Astrocyte (in vitro differentiated cells and primary cell): ENCODE results near the gene CIBAR2. TPM values are rescaled to one million over a fixed set of nuclear protein-coding genes. Genes with fewer than 3 reads are reported as not detected.

Experiments used
- DNase-seq: peaks from one replicate; pipeline ENCODE4 v3.0.0-alpha.2; 2010; ENCODE audit warnings: low read depth
- FAIRE-seq: peaks from 2 replicates; lab custom pipeline; 2011; peaks lifted over from hg19 to GRCh38; lab: Jason Lieb, UNC
- H2AFZ ChIP-seq: 2 replicates; pipeline ENCODE4 v1.6.0; 2012; ENCODE audit warnings: low read depth, low read length, inconsistent platforms
- H3K27ac ChIP-seq: 2 replicates; pipeline ENCODE4 v1.5.1; 2011; ENCODE audit warnings: low read depth, low read length, inconsistent platforms
- H3K27me3 ChIP-seq: 2 replicates; pipeline ENCODE4 v1.6.0; 2011; ENCODE audit warnings: low read length, inconsistent platforms; ENCODE audit not compliant: insufficient read depth
- H3K36me3 ChIP-seq: 2 replicates; pipeline ENCODE4 v1.5.1; 2011; ENCODE audit warnings: low read length, inconsistent platforms; ENCODE audit not compliant: insufficient read depth
- H3K4me1 ChIP-seq: 2 replicates; pipeline ENCODE4 v1.5.1; 2011; ENCODE audit warnings: low read length, inconsistent platforms; ENCODE audit not compliant: insufficient read depth
- H3K4me2 ChIP-seq: 2 replicates; pipeline ENCODE4 v1.6.0; 2012; ENCODE audit warnings: low read length, inconsistent platforms
- H3K4me3 ChIP-seq: 2 replicates; pipeline ENCODE4 v1.5.1; 2011; ENCODE audit warnings: low read depth, mild to moderate bottlenecking, low read length, inconsistent platforms; ENCODE audit not compliant: insufficient read depth
- H3K79me2 ChIP-seq: 2 replicates; pipeline ENCODE4 v1.6.0; 2012; ENCODE audit warnings: mild to moderate bottlenecking, low read length, inconsistent platforms; ENCODE audit not compliant: insufficient read depth
- H3K9ac ChIP-seq: 2 replicates; pipeline ENCODE4 v1.6.0; 2012; ENCODE audit warnings: mild to moderate bottlenecking, low read length, inconsistent platforms
- H3K9me3 ChIP-seq: 2 replicates; pipeline ENCODE4 v1.5.1; 2012; ENCODE audit warnings: low read depth, mild to moderate bottlenecking, low read length, inconsistent platforms; ENCODE audit not compliant: insufficient read depth
- H4K20me1 ChIP-seq: 2 replicates; pipeline ENCODE4 v1.6.0; 2012; ENCODE audit warnings: low read length, inconsistent platforms; ENCODE audit not compliant: insufficient read depth
- H3K27ac Mint-ChIP-seq: one replicate; pipeline ENCODE4 v1.8.0; 2021; ENCODE audit warnings: mild to moderate bottlenecking, mixed read lengths; ENCODE audit not compliant: unreplicated experiment
- H3K27me3 Mint-ChIP-seq: one replicate; pipeline ENCODE4 v1.8.0; 2021; ENCODE audit warnings: low read depth, mixed read lengths; ENCODE audit not compliant: unreplicated experiment
- H3K36me3 Mint-ChIP-seq: one replicate; pipeline ENCODE4 v1.8.0; 2021; ENCODE audit warnings: low read depth, mixed read lengths; ENCODE audit not compliant: unreplicated experiment
- H3K4me1 Mint-ChIP-seq: one replicate; pipeline ENCODE4 v1.8.0; 2021; ENCODE audit warnings: low read depth, mixed read lengths; ENCODE audit not compliant: unreplicated experiment
- H3K4me3 Mint-ChIP-seq: one replicate; pipeline ENCODE4 v1.8.0; 2021; ENCODE audit warnings: mild to moderate bottlenecking, moderate library complexity, mixed read lengths; ENCODE audit not compliant: unreplicated experiment
- H3K9me3 Mint-ChIP-seq: one replicate; pipeline ENCODE4 v1.8.0; 2021; ENCODE audit warnings: mild to moderate bottlenecking, mixed read lengths; ENCODE audit not compliant: unreplicated experiment
- CTCF ChIP-seq: IDR thresholded peaks from 2 replicates; pipeline ENCODE4 v1.5.1; 2011; ENCODE audit warnings: low read depth, mild to moderate bottlenecking, inconsistent platforms, low read length, moderate library complexity; ENCODE audit not compliant: insufficient read depth
- EZH2 ChIP-seq: IDR thresholded peaks from 2 replicates; pipeline ENCODE4 v1.6.1; 2012; ENCODE audit warnings: mild to moderate bottlenecking, low read length, inconsistent platforms; ENCODE audit not compliant: insufficient read depth
- total RNA-seq: library from RNA; stranded (reverse); gene quantifications from 2 replicates; pipeline ENCODE4 v1.2.1, GENCODE V29; 2021

Gene CIBAR2
- total RNA-seq, 1 donor from 2014 or later, result not detected

GRCh38 chr16:85138825-85139627 is 26.8 kb upstream of the CIBAR2 start:
- Mint-ChIP-seq H3K27ac (peak overlapping the region; percentile 44), H3K4me1 (peaks cover 6% of the 10 kb centered on the region)
- no peaks in the 10 kb centered on the region for H3K27me3 ChIP-seq

GRCh38 chr16:85138073-85138824 is 26.0 kb upstream of the CIBAR2 start:
- Mint-ChIP-seq H3K9me3 (peaks cover 3% of the 10 kb centered on the region), H3K36me3 (no peaks in the 10 kb centered on the region), H3K4me1 (peaks cover 3% of the 10 kb centered on the region), H3K4me3 (no peak overlapping the region), H3K27ac (no peak overlapping the region), H3K27me3 (peaks cover 29% of the 10 kb centered on the region)
- Histone ChIP-seq H3K4me1 (peaks cover 18% of the 10 kb centered on the region), H3K79me2 (no peaks in the 10 kb centered on the region), H3K27ac (no peak overlapping the region), H3K27me3 (no peaks in the 10 kb centered on the region), H3K36me3 (no peaks in the 10 kb centered on the region), H3K4me2 (peak overlapping the region; percentile 76), H3K9me3 (no peaks in the 10 kb centered on the region), H2AFZ (no peak overlapping the region), H3K9ac (peak overlapping the region; percentile 50), H4K20me1 (no peaks in the 10 kb centered on the region), H3K4me3 (no peak overlapping the region)
- DNase-seq, result no peak
- FAIRE-seq, result no peak
- TF ChIP-seq CTCF (no peak), EZH2 (no peak)

More at GRCh38 chr16:85138825-85139627, 26.8 kb upstream of the CIBAR2 start:
- H3K4me1 ChIP-seq, result peaks cover 18% of the 10 kb centered on the region
- no peak overlapping the region for H3K4me2 ChIP-seq
- no peak overlapping the region for H3K9ac ChIP-seq
- Mint-ChIP-seq H3K9me3 (peaks cover 7% of the 10 kb centered on the region), H3K4me3 (no peak overlapping the region), H3K36me3 (no peaks in the 10 kb centered on the region), H3K27me3 (peaks cover 32% of the 10 kb centered on the region)
- H2AFZ ChIP-seq, result no peak overlapping the region
- H3K9me3 ChIP-seq, result no peaks in the 10 kb centered on the region
- H3K27ac ChIP-seq, result no peak overlapping the region
- H3K36me3 ChIP-seq, result no peaks in the 10 kb centered on the region
- DNase-seq, result no peak
- no peaks in the 10 kb centered on the region for H4K20me1 ChIP-seq
- TF ChIP-seq EZH2, result no peak
- TF ChIP-seq CTCF, result no peak
- H3K4me3 ChIP-seq, result no peak overlapping the region
- H3K79me2 ChIP-seq, result no peaks in the 10 kb centered on the region
- no peak for FAIRE-seq
